ENCODE data around the gene ATXN7L2.

ATXN7L2 gene

DNA sequence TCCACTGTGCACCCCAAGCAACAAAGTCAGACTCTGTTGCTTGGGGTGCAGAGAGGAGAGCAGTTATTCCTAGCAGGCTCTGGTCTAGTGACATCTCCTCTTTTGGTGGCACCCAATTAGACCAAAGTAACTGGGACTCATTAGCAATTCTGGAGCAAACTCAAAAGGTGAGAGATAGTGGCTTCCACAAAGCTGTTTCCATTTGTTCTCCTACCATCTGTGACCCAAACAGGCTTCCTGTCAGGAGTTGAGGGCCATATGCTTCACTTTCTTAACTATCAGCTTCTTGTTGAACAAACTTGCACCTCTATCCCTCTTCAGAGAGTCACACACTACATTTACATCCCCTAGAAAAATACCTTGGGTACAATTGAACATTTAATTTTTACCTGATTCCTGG, 1.5 kb upstream of the ATXN7L2 start:
- TF ChIP-seq TAF1 (IDR thresholded peaks at IDR 0.05; ENCODE audit: borderline replicate concordance, insufficient read depth, low read length) (no peak), POLR2AphosphoS5 (IDR thresholded peaks at IDR 0.05; ENCODE audit: low read depth, low read length) (no peak), FOXP2 (optimal IDR thresholded peaks at IDR 0.05; ENCODE audit: borderline replicate concordance, extremely low read depth, extremely low read length, insufficient read depth) (no peak), REST (IDR thresholded peaks at IDR 0.05; ENCODE audit: insufficient read depth in 1 of 2, low read depth in 2 of 2, low read length in 2 of 2) (no peak), SIN3A (IDR thresholded peaks at IDR 0.05; ENCODE audit: borderline replicate concordance, insufficient read depth, low read length) (no peak)

- TF ChIP-seq SIN3A (IDR thresholded peaks at IDR 0.05; ENCODE audit: borderline replicate concordance, insufficient read depth, low read length) (no peak), REST (IDR thresholded peaks at IDR 0.05; ENCODE audit: insufficient read depth in 1 of 2, low read depth in 2 of 2, low read length in 2 of 2) (no peak), POLR2AphosphoS5 (IDR thresholded peaks at IDR 0.05; ENCODE audit: low read depth, low read length) (no peak), TAF1 (IDR thresholded peaks at IDR 0.05; ENCODE audit: borderline replicate concordance, insufficient read depth, low read length) (no peak), FOXP2 (optimal IDR thresholded peaks at IDR 0.05; ENCODE audit: borderline replicate concordance, extremely low read depth, extremely low read length, insufficient read depth) (no peak)
Observed at GRCh38 chr1:109482791-109483671, 674 bp upstream of the ATXN7L2 start.

GRCh38 chr1:109484519-109484975, 842 bp downstream of the ATXN7L2 start:
- no peak for TF ChIP-seq SIN3A (IDR thresholded peaks at IDR 0.05; ENCODE audit: borderline replicate concordance, insufficient read depth, low read length)
- no peak for TF ChIP-seq POLR2AphosphoS5 (IDR thresholded peaks at IDR 0.05; ENCODE audit: low read depth, low read length)
- no peak for TF ChIP-seq FOXP2 (optimal IDR thresholded peaks at IDR 0.05; ENCODE audit: borderline replicate concordance, extremely low read depth, extremely low read length, insufficient read depth)
- no peak for TF ChIP-seq TAF1 (IDR thresholded peaks at IDR 0.05; ENCODE audit: borderline replicate concordance, insufficient read depth, low read length)
- no peak for TF ChIP-seq REST (IDR thresholded peaks at IDR 0.05; ENCODE audit: insufficient read depth in 1 of 2, low read depth in 2 of 2, low read length in 2 of 2)

DNA sequence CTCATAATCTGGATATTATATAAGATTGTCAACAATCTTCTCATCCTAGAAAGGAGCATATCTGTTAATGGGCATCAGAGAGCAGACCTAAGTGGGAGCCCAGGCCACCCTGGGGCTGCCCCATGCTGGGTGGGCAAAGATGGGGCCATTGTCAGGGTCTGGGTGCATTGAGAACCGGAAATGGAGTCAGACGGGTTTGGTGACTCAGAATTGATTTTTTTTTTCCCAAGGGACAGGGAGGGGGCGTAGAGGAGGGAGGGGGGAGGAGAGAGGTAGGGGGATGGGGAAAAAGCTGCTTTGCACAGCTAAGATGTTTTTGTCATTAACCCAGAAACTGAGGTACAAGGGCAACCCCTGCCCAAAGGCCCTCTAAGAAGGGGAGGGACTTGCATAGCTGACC, 1.3 kb downstream of the ATXN7L2 start:
- TF ChIP-seq FOXP2 (optimal IDR thresholded peaks at IDR 0.05; ENCODE audit: borderline replicate concordance, extremely low read depth, extremely low read length, insufficient read depth) (no peak), SIN3A (IDR thresholded peaks at IDR 0.05; ENCODE audit: borderline replicate concordance, insufficient read depth, low read length) (no peak), REST (IDR thresholded peaks at IDR 0.05; ENCODE audit: insufficient read depth in 1 of 2, low read depth in 2 of 2, low read length in 2 of 2) (no peak), POLR2AphosphoS5 (IDR thresholded peaks at IDR 0.05; ENCODE audit: low read depth, low read length) (no peak), TAF1 (IDR thresholded peaks at IDR 0.05; ENCODE audit: borderline replicate concordance, insufficient read depth, low read length) (no peak)
